HEK293T (cell line): ENCODE data around the gene INPP4B.

ENCODE experiments used
- ARNT ChIP-seq: fragments of 450-650 bp; IDR thresholded peaks from 2 replicates; pipeline ENCODE4 v1.6.1; 2017; ENCODE audit warnings: mild to moderate bottlenecking
- BHLHE40 ChIP-seq: fragments of 450-650 bp; IDR thresholded peaks from 2 replicates; pipeline ENCODE4 v1.6.1; 2016; ENCODE audit warnings: mild to moderate bottlenecking, moderate library complexity, borderline replicate concordance
- CTBP1 ChIP-seq: fragments of 450-650 bp; IDR thresholded peaks from 2 replicates; pipeline ENCODE4 v1.6.1; 2016; ENCODE audit warnings: borderline replicate concordance
- ELF4 ChIP-seq: fragments of 450-650 bp; IDR thresholded peaks from 2 replicates; pipeline ENCODE4 v1.6.1; 2017; ENCODE audit warnings: antibody characterized with exemption
- FOXK2 ChIP-seq: fragments of 450-650 bp; IDR thresholded peaks from 2 replicates; pipeline ENCODE4 v1.6.1; 2016; ENCODE audit warnings: mild to moderate bottlenecking
- FOXM1 ChIP-seq: fragments of 450-650 bp; IDR thresholded peaks from 2 replicates; pipeline ENCODE4 v1.6.1; 2017; ENCODE audit warnings: mild to moderate bottlenecking, borderline replicate concordance
- L3MBTL2 ChIP-seq: fragments of 450-650 bp; conservative IDR thresholded peaks from 2 replicates; pipeline ENCODE4 v1.6.1; 2016; ENCODE audit warnings: mild to moderate bottlenecking
- LEF1 ChIP-seq: fragments of 450-650 bp; IDR thresholded peaks from 2 replicates; pipeline ENCODE4 v1.6.1; 2017; ENCODE audit warnings: mild to moderate bottlenecking, borderline replicate concordance
- NFRKB ChIP-seq: fragments of 450-650 bp; IDR thresholded peaks from 2 replicates; pipeline ENCODE4 v1.6.1; 2016; ENCODE audit warnings: mild to moderate bottlenecking, moderate library complexity
- SUZ12 ChIP-seq: fragments of 450-650 bp; IDR thresholded peaks from 2 replicates; pipeline ENCODE4 v1.6.1; 2016; ENCODE audit warnings: mild to moderate bottlenecking

DNA sequence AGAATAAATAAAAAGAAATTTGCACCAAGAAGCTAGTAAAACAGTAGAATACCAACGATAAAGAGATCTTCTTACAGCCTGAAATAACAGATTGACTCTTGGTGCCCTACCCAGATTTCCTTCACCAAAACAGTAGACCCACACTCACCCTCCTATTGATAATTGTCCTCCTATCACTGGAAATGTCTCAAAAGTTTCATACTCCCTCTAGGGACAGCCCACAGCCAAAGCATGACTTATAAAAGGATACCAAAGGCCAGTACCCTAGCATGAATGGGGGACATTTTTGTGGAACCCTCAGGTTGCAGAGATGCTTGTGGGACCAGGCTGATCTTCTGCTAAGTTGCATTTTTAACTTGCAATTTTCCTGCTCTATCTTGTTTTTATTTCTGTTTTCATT lies 104.1 kb downstream of the INPP4B start:
- TF ChIP-seq ELF4 (no peak), NFRKB (no peak), BHLHE40 (no peak), FOXM1 (no peak), SUZ12 (no peak), L3MBTL2 (no peak), CTBP1 (no peak), ARNT (no peak), LEF1 (no peak), FOXK2 (no peak)
